ENCODE measurements around the gene PPCS.

GRCh38 chr1:42442662-42443061 is 13.7 kb upstream of the PPCS start:
- TF ChIP-seq CTCF (conservative IDR thresholded peaks at IDR 0.05 in 1 of 2, IDR thresholded peaks at IDR 0.05 in 1 of 2; ENCODE audit: low read depth in 1 of 2, low read length in 2 of 2) (no peak), EZH2 (IDR thresholded peaks at IDR 0.05; ENCODE audit: low read length, missing control alignments) (no peak)
